Measurements from ENCODE around the gene SPRR1B. TPM values are rescaled to one million over a fixed set of nuclear protein-coding genes. Genes with fewer than 3 reads are reported as not detected.

The SPRR1B gene
- total and polyA plus RNA-seq, 2 donors (not counting 1 experiment from before 2014, with no cell fraction given): not detected

- Histone ChIP-seq H4K20me1 (ENCODE audit: control insufficient read depth, insufficient read depth, low read length, poor library complexity, severe bottlenecking) (no peaks in the 10 kb centered on the region), H3K27me3 (replicated peaks in 1 of 4; ENCODE audit: control extremely low read depth in 1 of 4, control insufficient read depth in 3 of 4, insufficient read depth in 4 of 4, low read length in 3 of 4) (peaks cover 0 to 7% (median 0%) of the 10 kb centered on the region in 4 experiments), H2AFZ (ENCODE audit: insufficient read depth, low read depth, low read length, poor library complexity, severe bottlenecking) (no peak overlapping the region), H3K4me3 (ENCODE audit: control extremely low read depth in 1 of 5, extremely low read depth in 1 of 5, insufficient read depth in 1 of 5, low read depth in 2 of 5, low read length in 4 of 5) (no peak overlapping the region), H3K9ac (ENCODE audit: low read length) (no peak overlapping the region), H3K27ac (ENCODE audit: low read length in 2 of 2) (no peak overlapping the region), H3K9me3 (ENCODE audit: control extremely low read depth in 1 of 3, control insufficient read depth in 2 of 3, insufficient read depth in 1 of 3, low read length in 2 of 3) (peaks cover 0 to 3% (median 0%) of the 10 kb centered on the region in 3 donors), H3K4me2 (replicated peaks; ENCODE audit: low read depth, low read length, poor library complexity, severe bottlenecking) (no peak overlapping the region), H3K4me1 (ENCODE audit: control insufficient read depth in 2 of 2, insufficient read depth in 2 of 2, low read length in 2 of 2) (no peaks in the 10 kb centered on the region), H3K79me2 (ENCODE audit: control insufficient read depth, insufficient read depth, low read length) (no peaks in the 10 kb centered on the region), H3K36me3 (replicated peaks in 1 of 2; ENCODE audit: control extremely low read depth in 1 of 2, control insufficient read depth in 1 of 2, extremely low read depth in 1 of 2, insufficient read depth in 2 of 2, low read length in 1 of 2) (no peaks in the 10 kb centered on the region)
- WGBS (ENCODE audit: insufficient coverage): 43% methylated on average over 5 of the region's 7 CpGs
- POLR2A ChIA-PET: no interaction called here
- TF ChIP-seq EZH2 (IDR thresholded peaks at IDR 0.05; ENCODE audit: borderline replicate concordance, insufficient read depth, low read depth, low read length, poor library complexity, severe bottlenecking): no peak
- TF ChIP-seq, protein P1, sequence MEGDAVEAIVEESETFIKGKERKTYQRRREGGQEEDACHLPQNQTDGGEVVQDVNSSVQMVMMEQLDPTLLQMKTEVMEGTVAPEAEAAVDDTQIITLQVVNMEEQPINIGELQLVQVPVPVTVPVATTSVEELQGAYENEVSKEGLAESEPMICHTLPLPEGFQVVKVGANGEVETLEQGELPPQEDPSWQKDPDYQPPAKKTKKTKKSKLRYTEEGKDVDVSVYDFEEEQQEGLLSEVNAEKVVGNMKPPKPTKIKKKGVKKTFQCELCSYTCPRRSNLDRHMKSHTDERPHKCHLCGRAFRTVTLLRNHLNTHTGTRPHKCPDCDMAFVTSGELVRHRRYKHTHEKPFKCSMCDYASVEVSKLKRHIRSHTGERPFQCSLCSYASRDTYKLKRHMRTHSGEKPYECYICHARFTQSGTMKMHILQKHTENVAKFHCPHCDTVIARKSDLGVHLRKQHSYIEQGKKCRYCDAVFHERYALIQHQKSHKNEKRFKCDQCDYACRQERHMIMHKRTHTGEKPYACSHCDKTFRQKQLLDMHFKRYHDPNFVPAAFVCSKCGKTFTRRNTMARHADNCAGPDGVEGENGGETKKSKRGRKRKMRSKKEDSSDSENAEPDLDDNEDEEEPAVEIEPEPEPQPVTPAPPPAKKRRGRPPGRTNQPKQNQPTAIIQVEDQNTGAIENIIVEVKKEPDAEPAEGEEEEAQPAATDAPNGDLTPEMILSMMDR (IDR thresholded peaks at IDR 0.05): no peak
- Mint-ChIP-seq H3K9me3 (ENCODE audit: insufficient read depth) (peaks cover 6% of the 10 kb centered on the region), H3K27ac (no peak overlapping the region), H3K4me3 (no peak overlapping the region), H3K27me3 (peaks cover 29% of the 10 kb centered on the region), H3K4me1 (no peaks in the 10 kb centered on the region)
- CTCF ChIA-PET: no interaction called here
- ATAC-seq (ENCODE audit: low read depth): no peak
- DNase-seq: no peak
- intact Hi-C loops (cut with micrococcal nuclease): no loop called here
These were observed 33.1 kb upstream of the SPRR1B start for GRCh38 chr1:152997901-152998300.

- Histone ChIP-seq H3K79me2 (ENCODE audit: control insufficient read depth, insufficient read depth, low read length) (no peaks in the 10 kb centered on the region), H3K9me3 (ENCODE audit: control extremely low read depth in 1 of 3, control insufficient read depth in 2 of 3, insufficient read depth in 1 of 3, low read length in 2 of 3) (peaks cover 0 to 3% (median 0%) of the 10 kb centered on the region in 3 donors), H3K4me2 (replicated peaks; ENCODE audit: low read depth, low read length, poor library complexity, severe bottlenecking) (no peak overlapping the region), H4K20me1 (ENCODE audit: control insufficient read depth, insufficient read depth, low read length, poor library complexity, severe bottlenecking) (no peaks in the 10 kb centered on the region), H2AFZ (ENCODE audit: insufficient read depth, low read depth, low read length, poor library complexity, severe bottlenecking) (no peak overlapping the region), H3K4me1 (ENCODE audit: control insufficient read depth in 2 of 2, insufficient read depth in 2 of 2, low read length in 2 of 2) (no peaks in the 10 kb centered on the region), H3K36me3 (replicated peaks in 1 of 2; ENCODE audit: control extremely low read depth in 1 of 2, control insufficient read depth in 1 of 2, extremely low read depth in 1 of 2, insufficient read depth in 2 of 2, low read length in 1 of 2) (no peaks in the 10 kb centered on the region), H3K4me3 (ENCODE audit: control extremely low read depth in 1 of 5, extremely low read depth in 1 of 5, insufficient read depth in 1 of 5, low read depth in 2 of 5, low read length in 4 of 5) (no peak overlapping the region), H3K27me3 (replicated peaks in 1 of 4; ENCODE audit: control extremely low read depth in 1 of 4, control insufficient read depth in 3 of 4, insufficient read depth in 4 of 4, low read length in 3 of 4) (peaks cover 0 to 7% (median 0%) of the 10 kb centered on the region in 4 experiments), H3K27ac (ENCODE audit: low read length in 2 of 2) (no peak overlapping the region), H3K9ac (ENCODE audit: low read length) (no peak overlapping the region)
- CTCF ChIA-PET: no interaction called here
- intact Hi-C loops (cut with micrococcal nuclease): no loop called here
- Mint-ChIP-seq H3K9me3 (ENCODE audit: insufficient read depth) (peaks cover 6% of the 10 kb centered on the region), H3K27me3 (peaks cover 30% of the 10 kb centered on the region), H3K4me3 (no peak overlapping the region), H3K4me1 (no peaks in the 10 kb centered on the region), H3K27ac (no peak overlapping the region)
- POLR2A ChIA-PET: no interaction called here
- TF ChIP-seq, protein P1 (IDR thresholded peaks at IDR 0.05): no peak
- no peak for TF ChIP-seq EZH2 (IDR thresholded peaks at IDR 0.05; ENCODE audit: borderline replicate concordance, insufficient read depth, low read depth, low read length, poor library complexity, severe bottlenecking)
- WGBS (ENCODE audit: insufficient coverage): 94% methylated on average over 2 of the region's 4 CpGs
- no peak for ATAC-seq (ENCODE audit: low read depth)
- no peak for DNase-seq
These were observed 32.5 kb upstream of the SPRR1B start for GRCh38 chr1:152998476-152998875.

Data from B cell (primary cell).